GM23338 (cell line): ENCODE results near the gene ZFYVE21. TPM values are rescaled to one million over a fixed set of nuclear protein-coding genes. Genes with fewer than 3 reads are reported as not detected.

Experiments used
- ATAC-seq: fragments of 200-7000 bp; cut with Tn5 transposase; 3 replicates; pipeline ENCODE4 v1.9.1; 2020
- DNase-seq: peaks from one replicate; pipeline ENCODE4 v3.0.0-alpha.2; 2015; ENCODE audit warnings: low spot score
- H2AFZ ChIP-seq: fragments of 200-600 bp; sonication (generic); 2 replicates; pipeline ENCODE4 v1.8.0; 2016; ENCODE audit warnings: antibody characterized with exemption, mild to moderate bottlenecking, moderate library complexity
- H3F3A ChIP-seq: fragments of 200-600 bp; sonication (generic); replicated peaks from 2 replicates; pipeline ENCODE4 v1.8.0; 2017; ENCODE audit warnings: antibody characterized with exemption, mixed run types, low read depth
- H3K27ac ChIP-seq: fragments of 200-600 bp; sonication (generic); 2 replicates; pipeline ENCODE4 v1.6.1; 2016; ENCODE audit warnings: low read depth
- H3K27me3 ChIP-seq: fragments of 200-600 bp; sonication (generic); 2 replicates; pipeline ENCODE4 v1.8.0; 2016; ENCODE audit warnings: mild to moderate bottlenecking, mixed run types, moderate library complexity; ENCODE audit not compliant: insufficient read depth
- H3K36me3 ChIP-seq: fragments of 200-600 bp; sonication (generic); 2 replicates; pipeline ENCODE4 v1.8.0; 2016; ENCODE audit warnings: mild to moderate bottlenecking; ENCODE audit not compliant: insufficient read depth
- H3K4me1 ChIP-seq: fragments of 200-600 bp; sonication (generic); 2 replicates; pipeline ENCODE4 v1.8.0; 2016; ENCODE audit warnings: mild to moderate bottlenecking, moderate library complexity; ENCODE audit not compliant: insufficient read depth
- H3K4me2 ChIP-seq: fragments of 200-600 bp; sonication (generic); 2 replicates; pipeline ENCODE4 v1.7.1; 2017; ENCODE audit warnings: mixed run types
- H3K4me3 ChIP-seq: fragments of 200-600 bp; sonication (generic); 2 replicates; pipeline ENCODE4 v1.6.1; 2016; ENCODE audit warnings: mixed run types
- H3K79me2 ChIP-seq: fragments of 200-600 bp; sonication (generic); replicated peaks from 2 replicates; pipeline ENCODE4 v1.8.0; 2017; ENCODE audit warnings: mild to moderate bottlenecking; ENCODE audit not compliant: insufficient read depth
- H3K9me2 ChIP-seq: fragments of 200-600 bp; sonication (generic); 2 replicates; pipeline ENCODE4 v1.8.0; 2017; ENCODE audit not compliant: insufficient read depth
- H4K20me1 ChIP-seq: fragments of 200-600 bp; sonication (generic); replicated peaks from 2 replicates; pipeline ENCODE4 v1.8.0; 2017; ENCODE audit warnings: mild to moderate bottlenecking; ENCODE audit not compliant: insufficient read depth
- H3K27ac Mint-ChIP-seq: 2 replicates; pipeline ENCODE4 v1.8.0; 2020; ENCODE audit warnings: inconsistent platforms, mild to moderate bottlenecking, moderate library complexity, mixed read lengths
- H3K27me3 Mint-ChIP-seq: 3 replicates; pipeline ENCODE4 v1.8.0; 2022; ENCODE audit warnings: low read depth, mild to moderate bottlenecking, moderate library complexity, mixed read lengths, inconsistent platforms; ENCODE audit not compliant: insufficient read depth, poor library complexity
- H3K36me3 Mint-ChIP-seq: 3 replicates; pipeline ENCODE4 v1.8.0; 2021; ENCODE audit warnings: low read depth, mild to moderate bottlenecking, inconsistent platforms, moderate library complexity, mixed read lengths
- H3K4me1 Mint-ChIP-seq: 3 replicates; pipeline ENCODE4 v1.8.0; 2020; ENCODE audit warnings: mild to moderate bottlenecking, inconsistent platforms, mixed read lengths
- H3K4me3 Mint-ChIP-seq: 3 replicates; pipeline ENCODE4 v1.8.0; 2021; ENCODE audit warnings: moderate library complexity, mild to moderate bottlenecking, inconsistent platforms, mixed read lengths
- H3K9me3 Mint-ChIP-seq: 3 replicates; pipeline ENCODE4 v1.8.0; 2020; ENCODE audit warnings: moderate library complexity, mild to moderate bottlenecking, inconsistent platforms, mixed read lengths
- CTCF ChIP-seq, 2 experiments: fragments of 200-600 bp in 1 of 2; sonication (generic) in 1 of 2; conservative IDR thresholded peaks; 2 replicates each; pipeline versions ENCODE4 v1.5.1 to v1.6.1; 2016 to 2017; ENCODE audit warnings: antibody characterized with exemption in 2 of 2, low read depth in 2 of 2, mild to moderate bottlenecking in 2 of 2, moderate library complexity in 1 of 2
- EZH2 ChIP-seq: fragments of 200-600 bp; sonication (generic); IDR thresholded peaks from one replicate; pipeline ENCODE4 v1.8.0; 2017; ENCODE audit warnings: antibody characterized with exemption, mild to moderate bottlenecking, low read depth; ENCODE audit not compliant: unreplicated experiment
- JUNB ChIP-seq: IDR thresholded peaks from one replicate; pipeline ENCODE4 v1.6.1; 2016; ENCODE audit warnings: antibody characterized with exemption; ENCODE audit not compliant: unreplicated experiment
- POLR2AphosphoS5 ChIP-seq: IDR thresholded peaks from 2 replicates; pipeline ENCODE4 v1.6.1; 2016; ENCODE audit warnings: antibody characterized with exemption, low read depth
- REST ChIP-seq: IDR thresholded peaks from one replicate; pipeline ENCODE4 v1.6.1; 2018; ENCODE audit warnings: antibody characterized with exemption; ENCODE audit not compliant: unreplicated experiment
- ZNF114 ChIP-seq: fragments of 250-450 bp; sonication (Bioruptor Pico); IDR thresholded peaks from 2 replicates; pipeline ENCODE4 v1.5.0; 2020; ENCODE audit warnings: mild to moderate bottlenecking, moderate library complexity
- ZNF462 ChIP-seq: fragments of 250-450 bp; sonication (Bioruptor Pico); IDR thresholded peaks from 2 replicates; pipeline ENCODE4 v1.5.0; 2020; ENCODE audit warnings: mild to moderate bottlenecking, moderate library complexity
- polyA plus RNA-seq: library from polyadenylated mRNA; unstranded; fragments of >200 nt; fragmentation: Nextera tagmentation; extraction: Ambion mirVana; gene quantifications from 2 replicates; pipeline ENCODE4 v1.2.1, GENCODE V29; 2016
- total RNA-seq: library from RNA; depleted of rRNA; stranded (reverse); fragments of >200 nt; shearing (Covaris generic); gene quantifications from 2 replicates; pipeline ENCODE4 v1.2.3, GENCODE V29; 2014
- TF ChIP-seq, protein P1 (sequence below): IDR thresholded peaks from 2 replicates; pipeline ENCODE4 v1.6.1; 2016; ENCODE audit warnings: antibody characterized with exemption

ZFYVE21 gene
- total and polyA plus RNA-seq, 2 experiments from 2014 or later, result 88.0 to 89.6 TPM

- Mint-ChIP-seq H3K4me1 (no peaks in the 10 kb centered on the region), H3K36me3 (no peaks in the 10 kb centered on the region), H3K27ac (no peak overlapping the region)
Measured at GRCh38 chr14:103749860-103750259, 34.2 kb downstream of the ZFYVE21 start.

More at GRCh38 chr14:103749860-103750259, 34.2 kb downstream of the ZFYVE21 start:
- no peaks in the 10 kb centered on the region for H3K27me3 Mint-ChIP-seq
- Histone ChIP-seq H2AFZ (no peak overlapping the region), H3K9me2 (no peaks in the 10 kb centered on the region), H3K27me3 (no peaks in the 10 kb centered on the region), H3K36me3 (no peaks in the 10 kb centered on the region), H3K4me1 (no peaks in the 10 kb centered on the region), H3K79me2 (no peaks in the 10 kb centered on the region), H3F3A (0 out of 2 replicates have a peak, but pooled peaks cover 3% of the 10 kb centered on the region), H3K27ac (no peak overlapping the region), H3K4me3 (no peak overlapping the region), H4K20me1 (no peaks in the 10 kb centered on the region), H3K4me2 (no peak overlapping the region)
- DNase-seq, result no peak
- no peaks in the 10 kb centered on the region for H3K9me3 Mint-ChIP-seq
- no peak for ATAC-seq
- TF ChIP-seq JUNB (no peak), ZNF462 (no peak), CTCF (conservative IDR thresholded peaks at IDR 0.05; ENCODE audit: low read depth in 2 of 2) (no peak; a peak in 1 of 4 replicates), POLR2AphosphoS5 (no peak), REST (no peak), EZH2 (no peak), ZNF114 (CRISPR knock-in tag) (no peak)
- TF ChIP-seq, protein P1, sequence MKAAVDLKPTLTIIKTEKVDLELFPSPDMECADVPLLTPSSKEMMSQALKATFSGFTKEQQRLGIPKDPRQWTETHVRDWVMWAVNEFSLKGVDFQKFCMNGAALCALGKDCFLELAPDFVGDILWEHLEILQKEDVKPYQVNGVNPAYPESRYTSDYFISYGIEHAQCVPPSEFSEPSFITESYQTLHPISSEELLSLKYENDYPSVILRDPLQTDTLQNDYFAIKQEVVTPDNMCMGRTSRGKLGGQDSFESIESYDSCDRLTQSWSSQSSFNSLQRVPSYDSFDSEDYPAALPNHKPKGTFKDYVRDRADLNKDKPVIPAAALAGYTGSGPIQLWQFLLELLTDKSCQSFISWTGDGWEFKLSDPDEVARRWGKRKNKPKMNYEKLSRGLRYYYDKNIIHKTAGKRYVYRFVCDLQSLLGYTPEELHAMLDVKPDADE, result no peak
- no peak overlapping the region for H3K4me3 Mint-ChIP-seq
